Esophagus mucosa (tissue), 1 donor: Measurements from ENCODE around the gene KDM3A. TPM values are rescaled to one million over a fixed set of nuclear protein-coding genes. Genes with fewer than 3 reads are reported as not detected.

Experiments
- ATAC-seq: fragments of 200-7000 bp; cut with Tn5 transposase; one replicate; pipeline ENCODE4 v1.9.1; 2020
- total RNA-seq: library from RNA; stranded (reverse); gene quantifications from one replicate; pipeline ENCODE4 v1.2.4, GENCODE V29; 2023
- donor health status: DM: yes; HTN: yes; CAD: no.

Gene KDM3A
- 32.0 TPM for total RNA-seq

GRCh38 chr2:86440631-86441391, at the start of gene KDM3A:
TSS of gene KDM3A (plus strand) at chr2:86441371. CDS start at chr2:86442048, 677 bp downstream.
- ATAC-seq = peak; percentile 94

- ATAC-seq = no peak
These were observed 48.2 kb upstream of the KDM3A start for GRCh38 chr2:86392873-86393518.

GRCh38 chr2:86393521-86394491, 47.4 kb upstream of the KDM3A start:
- peak; percentile 80 for ATAC-seq

GRCh38 chr2:86396291-86396785, 44.8 kb upstream of the KDM3A start:
- peak; percentile 83 for ATAC-seq

- no peak for ATAC-seq
These were observed 43.2 kb upstream of the KDM3A start for GRCh38 chr2:86397986-86398385.

GRCh38 chr2:86398500-86399474, 42.4 kb upstream of the KDM3A start:
- no peak for ATAC-seq

- ATAC-seq = no peak
These were observed 40.9 kb upstream of the KDM3A start for GRCh38 chr2:86400321-86400720.

- no peak for ATAC-seq
These were observed 30.6 kb upstream of the KDM3A start for GRCh38 chr2:86410581-86410980.

GRCh38 chr2:86411396-86411795, 29.8 kb upstream of the KDM3A start:
- no peak for ATAC-seq

- no peak for ATAC-seq
These were observed 29.2 kb upstream of the KDM3A start for GRCh38 chr2:86412007-86412406.

GRCh38 chr2:86413296-86414094, 27.7 kb upstream of the KDM3A start:
- ATAC-seq = peak; percentile 68

- ATAC-seq = peak; percentile 91
These were observed 26.2 kb upstream of the KDM3A start for GRCh38 chr2:86414996-86415395.

- no peak for ATAC-seq
These were observed 25.0 kb upstream of the KDM3A start for GRCh38 chr2:86416146-86416545.

GRCh38 chr2:86417961-86418360, 23.2 kb upstream of the KDM3A start:
- ATAC-seq = no peak

GRCh38 chr2:86420913-86421312, 20.3 kb upstream of the KDM3A start:
- no peak for ATAC-seq

- ATAC-seq = peak; percentile 52
These were observed 14.9 kb upstream of the KDM3A start for GRCh38 chr2:86426271-86426670.

- ATAC-seq = no peak
These were observed 11.8 kb upstream of the KDM3A start for GRCh38 chr2:86429335-86429734.

GRCh38 chr2:86430368-86430767, 10.8 kb upstream of the KDM3A start:
- no peak for ATAC-seq

GRCh38 chr2:86433137-86433536, 8.0 kb upstream of the KDM3A start:
- no peak for ATAC-seq

- no peak for ATAC-seq
These were observed 6.9 kb upstream of the KDM3A start for GRCh38 chr2:86434290-86434689.

GRCh38 chr2:86435531-86435930, 5.6 kb upstream of the KDM3A start:
- ATAC-seq = no peak
